ENCODE results near the gene LRCH1. TPM values are rescaled to one million over a fixed set of nuclear protein-coding genes. Genes with fewer than 3 reads are reported as not detected.

LRCH1 gene
- total and polyA plus RNA-seq, 7 donors: 1.7 to 7.9 (median 4.1) TPM

- Histone ChIP-seq H3K27ac (no peak overlapping the region), H3K4me1 (peaks cover 15% of the 10 kb centered on the region), H3K36me3 (ENCODE audit: insufficient read depth in 1 of 2, low read depth in 1 of 2) (no peaks in the 10 kb centered on the region), H3K4me3 (no peak overlapping the region), H3K27me3 (ENCODE audit: insufficient read depth in 3 of 3, low read length in 2 of 3) (no peaks in the 10 kb centered on the region), H3K9me3 (no peaks in the 10 kb centered on the region)
- TF ChIP-seq CTCF (IDR thresholded peaks at IDR 0.05): no peak
- no peak for ATAC-seq
- 84 to 93% (median 93%) methylated on average over 5 of the region's 5 CpGs for WGBS, 3 donors
- no peak for DNase-seq
- intact Hi-C loops (cut with DNase I): no loop called here
These were observed 67.1 kb downstream of the LRCH1 start for GRCh38 chr13:46620029-46620428.

DNA sequence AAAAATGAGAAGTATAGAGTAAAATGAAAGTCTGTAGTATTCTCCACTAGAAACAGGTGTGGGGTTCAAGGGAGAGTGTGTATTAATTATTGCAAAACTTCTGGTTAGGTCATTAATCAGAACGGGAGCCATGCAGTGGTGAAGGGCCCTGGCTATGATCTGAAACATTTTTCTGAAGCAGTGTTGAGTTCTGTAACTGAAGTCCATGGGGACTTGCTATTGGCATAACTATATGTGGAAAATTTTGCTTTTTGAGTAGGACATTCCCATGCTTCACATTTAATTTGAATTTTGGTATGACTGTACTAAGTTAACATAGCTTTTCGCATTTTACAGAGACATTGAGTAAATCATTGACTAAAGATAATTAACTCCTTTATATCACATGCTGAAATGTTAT lies 67.5 kb downstream of the LRCH1 start:
- Histone ChIP-seq H3K36me3 (ENCODE audit: insufficient read depth in 1 of 2, low read depth in 1 of 2) (no peaks in the 10 kb centered on the region), H3K4me1 (peaks cover 15% of the 10 kb centered on the region), H3K4me3 (no peak overlapping the region), H3K27ac (no peak overlapping the region), H3K9me3 (no peaks in the 10 kb centered on the region), H3K27me3 (ENCODE audit: insufficient read depth in 3 of 3, low read length in 2 of 3) (no peaks in the 10 kb centered on the region)
- no peak for ATAC-seq
- intact Hi-C loops (cut with DNase I): no loop called here
- no peak for DNase-seq
- no peak for TF ChIP-seq CTCF (IDR thresholded peaks at IDR 0.05)
- 42 to 62% (median 56%) methylated on average over 2 of the region's 2 CpGs for WGBS, 3 donors

- 95 to 98% (median 97%) methylated on average over 2 of the region's 2 CpGs for WGBS, 3 donors
- no peak overlapping the region for H3K27ac ChIP-seq
- H3K27me3 ChIP-seq (ENCODE audit: insufficient read depth in 3 of 3, low read length in 2 of 3): no peaks in the 10 kb centered on the region
- H3K36me3 ChIP-seq (ENCODE audit: insufficient read depth in 1 of 2, low read depth in 1 of 2): no peaks in the 10 kb centered on the region
- H3K4me3 ChIP-seq: no peak overlapping the region
- ATAC-seq: no peak
- peaks cover 15% of the 10 kb centered on the region for H3K4me1 ChIP-seq
- no peaks in the 10 kb centered on the region for H3K9me3 ChIP-seq
- intact Hi-C loops (cut with DNase I): no loop called here
- TF ChIP-seq CTCF (IDR thresholded peaks at IDR 0.05): no peak
- DNase-seq: no peak
These were observed 68.2 kb downstream of the LRCH1 start for GRCh38 chr13:46621133-46621532.

- no peaks in the 10 kb centered on the region for H3K27me3 ChIP-seq (ENCODE audit: insufficient read depth in 3 of 3, low read length in 2 of 3)
- intact Hi-C loops (cut with DNase I): no loop called here
- no peaks in the 10 kb centered on the region for H3K9me3 ChIP-seq
- H3K36me3 ChIP-seq (ENCODE audit: insufficient read depth in 1 of 2, low read depth in 1 of 2): no peaks in the 10 kb centered on the region
- ATAC-seq (no peak), DNase-seq (no peak)
- peaks cover 15% of the 10 kb centered on the region for H3K4me1 ChIP-seq
- H3K4me3 ChIP-seq: no peak overlapping the region
- TF ChIP-seq CTCF (IDR thresholded peaks at IDR 0.05): no peak
- H3K27ac ChIP-seq: no peak overlapping the region
- 65 to 77% (median 71%) methylated on average over 4 of the region's 4 CpGs for WGBS, 3 donors
These were observed 69.0 kb downstream of the LRCH1 start for GRCh38 chr13:46621792-46622629.

Data from psoas muscle (tissue), 8 donors.